ENCODE measurements around the gene BMF.

DNA sequence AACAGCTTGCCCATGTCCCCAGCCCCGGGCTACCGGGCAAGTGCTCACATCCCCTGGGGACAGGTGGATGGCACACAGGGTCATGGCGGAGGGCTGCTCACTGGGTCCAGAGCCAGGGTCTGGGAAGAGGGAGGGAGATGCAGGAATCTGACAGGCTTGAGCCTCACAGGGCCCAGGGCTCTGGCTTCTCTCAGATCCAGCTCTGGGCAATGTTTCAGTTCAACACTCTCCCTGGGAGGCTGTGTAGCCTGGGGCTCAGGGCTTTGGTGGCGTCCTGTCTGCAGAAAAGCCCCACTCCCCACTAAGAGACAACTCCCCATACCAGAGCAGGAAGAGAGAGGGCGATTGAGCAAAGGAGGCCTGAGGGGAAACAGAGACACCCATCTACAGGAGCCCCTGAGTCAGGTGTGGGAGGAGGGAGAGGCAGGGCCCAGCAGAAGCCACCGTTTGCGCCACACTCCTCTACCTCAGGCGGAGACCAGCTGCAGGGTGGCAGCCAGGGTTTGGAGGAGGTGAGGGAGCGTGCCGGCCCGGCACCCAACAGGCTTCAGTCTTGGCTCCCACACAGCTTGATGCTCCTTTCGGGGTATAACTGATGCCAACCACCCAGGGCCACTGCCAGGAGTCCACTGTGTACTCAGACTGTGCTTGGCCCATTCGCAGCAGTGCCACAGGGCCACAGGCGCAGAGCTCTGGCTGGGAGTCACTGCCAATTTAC is 52.9 kb downstream of the BMF start:
- TF ChIP-seq, protein P1, sequence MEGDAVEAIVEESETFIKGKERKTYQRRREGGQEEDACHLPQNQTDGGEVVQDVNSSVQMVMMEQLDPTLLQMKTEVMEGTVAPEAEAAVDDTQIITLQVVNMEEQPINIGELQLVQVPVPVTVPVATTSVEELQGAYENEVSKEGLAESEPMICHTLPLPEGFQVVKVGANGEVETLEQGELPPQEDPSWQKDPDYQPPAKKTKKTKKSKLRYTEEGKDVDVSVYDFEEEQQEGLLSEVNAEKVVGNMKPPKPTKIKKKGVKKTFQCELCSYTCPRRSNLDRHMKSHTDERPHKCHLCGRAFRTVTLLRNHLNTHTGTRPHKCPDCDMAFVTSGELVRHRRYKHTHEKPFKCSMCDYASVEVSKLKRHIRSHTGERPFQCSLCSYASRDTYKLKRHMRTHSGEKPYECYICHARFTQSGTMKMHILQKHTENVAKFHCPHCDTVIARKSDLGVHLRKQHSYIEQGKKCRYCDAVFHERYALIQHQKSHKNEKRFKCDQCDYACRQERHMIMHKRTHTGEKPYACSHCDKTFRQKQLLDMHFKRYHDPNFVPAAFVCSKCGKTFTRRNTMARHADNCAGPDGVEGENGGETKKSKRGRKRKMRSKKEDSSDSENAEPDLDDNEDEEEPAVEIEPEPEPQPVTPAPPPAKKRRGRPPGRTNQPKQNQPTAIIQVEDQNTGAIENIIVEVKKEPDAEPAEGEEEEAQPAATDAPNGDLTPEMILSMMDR (IDR thresholded peaks at IDR 0.05; ENCODE audit: insufficient read depth, low read length, poor library complexity, severe bottlenecking) = no peak
- no peak for TF ChIP-seq EZH2phosphoT487 (conservative IDR thresholded peaks at IDR 0.05; ENCODE audit: low read length)

Measured in SU-DHL-6 (cell line).